GM18873 (cell line): Measurements from ENCODE around the gene PROZ.
"Not testable (repeated sequence)": the region's sequence is repeated elsewhere in the genome, so short reads cannot be mapped to it uniquely, and the experiment has no call there.

Source experiments
- ATAC-seq: cut with Tn5 transposase; IDR thresholded peaks from one replicate; pipeline ENCODE4 v1.9.1; 2021; ENCODE audit warnings: mild to moderate bottlenecking, moderate library complexity, moderate number of reproducible peaks; ENCODE audit not compliant: unreplicated experiment, low FRiP score

PROZ gene

DNA sequence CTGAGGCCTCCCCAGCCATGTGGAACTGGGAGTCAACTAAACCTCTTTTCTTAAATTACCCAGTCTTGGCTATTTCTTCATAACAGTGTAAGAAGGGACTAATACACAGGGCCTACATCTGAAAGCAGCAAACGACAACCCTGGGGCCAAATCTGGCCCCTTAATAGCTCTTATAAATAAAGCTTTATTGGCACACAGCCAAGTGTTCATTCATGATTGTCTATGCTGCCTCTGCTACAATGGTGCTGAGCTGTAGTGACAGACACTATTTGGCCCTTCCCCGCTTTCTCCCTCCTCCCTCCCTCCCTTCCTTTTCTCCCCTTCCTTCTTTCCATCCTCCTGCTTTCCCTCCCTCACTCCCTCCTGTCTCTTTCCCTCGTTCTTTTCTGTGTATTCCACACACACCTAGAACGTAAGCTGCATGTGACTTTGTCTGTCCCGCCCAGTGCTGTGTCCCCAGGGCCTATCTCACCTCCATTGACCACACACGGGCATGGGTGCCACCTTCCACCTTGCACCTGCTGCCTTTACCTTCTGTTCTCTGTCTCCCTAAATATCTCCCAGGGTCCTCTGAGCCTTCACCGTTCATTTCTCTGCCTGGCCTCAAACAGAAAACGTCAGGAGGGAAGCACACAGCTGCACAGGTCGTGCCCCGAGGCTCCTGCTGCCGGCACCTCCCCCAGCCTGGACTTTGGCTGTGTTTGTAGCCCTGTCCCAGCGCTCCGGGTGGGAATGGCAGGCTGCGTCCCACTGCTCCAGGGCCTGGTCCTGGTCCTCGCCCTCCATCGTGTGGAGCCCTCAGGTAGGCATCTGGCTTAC lies at the start of gene PROZ:
TSS of gene PROZ (plus strand) at position 720 of the 819 bp plus-strand sequence. CDS start at position 733, 13 bp downstream.
- no peak for ATAC-seq

GRCh38 chr13:113109151-113110047 lies 49.0 kb upstream of the PROZ start:
- no peak for ATAC-seq

- ATAC-seq: no peak
Observed at GRCh38 chr13:113110048-113110851, 48.2 kb upstream of the PROZ start.

DNA sequence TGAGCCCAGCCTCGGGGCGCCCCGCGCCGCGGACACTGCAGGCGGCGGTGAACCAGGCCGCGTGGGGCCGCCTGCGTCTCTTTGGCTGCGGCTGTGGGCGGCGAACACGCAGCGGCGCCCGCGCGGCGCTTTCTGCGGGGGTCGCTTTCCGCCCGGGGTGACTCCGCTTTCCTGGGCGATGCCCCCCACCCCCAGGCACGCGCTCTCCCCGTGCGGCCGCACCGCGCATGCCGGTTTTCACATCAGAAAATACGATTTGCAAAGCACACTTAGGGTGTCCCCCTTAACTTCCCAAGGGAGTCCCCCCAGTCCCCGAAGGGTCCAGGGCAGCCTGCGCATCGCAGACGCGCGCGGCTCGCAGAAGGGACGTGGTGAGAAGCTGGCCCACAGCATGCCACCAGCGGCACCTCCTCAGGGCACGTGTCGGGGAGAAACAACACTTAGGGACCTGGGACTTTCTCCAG lies 47.6 kb upstream of the PROZ start:
- ATAC-seq: no peak

DNA sequence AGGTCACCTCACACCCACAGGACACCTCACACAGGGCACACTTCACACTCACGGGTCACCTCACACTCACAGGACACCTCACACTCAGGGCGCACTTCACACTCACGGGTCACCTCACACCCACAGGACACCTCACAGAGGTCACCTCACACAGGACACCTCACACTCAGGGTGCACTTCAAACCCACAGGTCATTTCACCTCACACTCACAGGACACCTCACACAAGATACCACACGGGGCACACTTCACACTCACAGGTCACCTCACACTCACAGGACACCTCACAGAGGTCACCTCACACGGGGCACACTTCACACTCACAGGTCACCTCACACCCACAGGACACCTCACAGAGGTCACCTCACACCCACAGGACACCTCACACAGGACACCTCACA lies 46.6 kb upstream of the PROZ start:
- not testable (repeated sequence) for ATAC-seq

GRCh38 chr13:113112475-113112874 lies 46.0 kb upstream of the PROZ start:
- ATAC-seq: not testable (repeated sequence)

- ATAC-seq: no peak
Observed at GRCh38 chr13:113112893-113113845, 45.3 kb upstream of the PROZ start.

DNA sequence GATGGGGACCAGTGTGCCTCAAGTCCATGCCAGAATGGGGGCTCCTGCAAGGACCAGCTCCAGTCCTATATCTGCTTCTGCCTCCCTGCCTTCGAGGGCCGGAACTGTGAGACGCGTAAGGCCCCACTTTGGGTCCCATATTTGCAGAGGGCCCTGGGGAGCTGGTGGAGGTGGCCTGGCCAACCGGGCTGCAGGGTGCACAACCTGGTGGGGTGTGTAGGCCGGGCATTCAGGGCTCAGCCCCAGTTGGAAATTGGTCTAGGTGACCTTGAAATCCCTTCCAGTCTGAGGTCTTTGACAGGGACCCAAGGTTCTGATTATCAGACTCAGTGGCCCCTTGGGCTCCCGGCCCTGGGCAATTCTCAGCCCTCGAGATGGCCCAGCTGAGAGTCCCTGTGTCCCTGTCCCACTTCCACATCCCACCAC lies 44.6 kb upstream of the PROZ start:
- ATAC-seq: no peak

- ATAC-seq: no peak
Observed at GRCh38 chr13:113114511-113115362, 43.7 kb upstream of the PROZ start.

DNA sequence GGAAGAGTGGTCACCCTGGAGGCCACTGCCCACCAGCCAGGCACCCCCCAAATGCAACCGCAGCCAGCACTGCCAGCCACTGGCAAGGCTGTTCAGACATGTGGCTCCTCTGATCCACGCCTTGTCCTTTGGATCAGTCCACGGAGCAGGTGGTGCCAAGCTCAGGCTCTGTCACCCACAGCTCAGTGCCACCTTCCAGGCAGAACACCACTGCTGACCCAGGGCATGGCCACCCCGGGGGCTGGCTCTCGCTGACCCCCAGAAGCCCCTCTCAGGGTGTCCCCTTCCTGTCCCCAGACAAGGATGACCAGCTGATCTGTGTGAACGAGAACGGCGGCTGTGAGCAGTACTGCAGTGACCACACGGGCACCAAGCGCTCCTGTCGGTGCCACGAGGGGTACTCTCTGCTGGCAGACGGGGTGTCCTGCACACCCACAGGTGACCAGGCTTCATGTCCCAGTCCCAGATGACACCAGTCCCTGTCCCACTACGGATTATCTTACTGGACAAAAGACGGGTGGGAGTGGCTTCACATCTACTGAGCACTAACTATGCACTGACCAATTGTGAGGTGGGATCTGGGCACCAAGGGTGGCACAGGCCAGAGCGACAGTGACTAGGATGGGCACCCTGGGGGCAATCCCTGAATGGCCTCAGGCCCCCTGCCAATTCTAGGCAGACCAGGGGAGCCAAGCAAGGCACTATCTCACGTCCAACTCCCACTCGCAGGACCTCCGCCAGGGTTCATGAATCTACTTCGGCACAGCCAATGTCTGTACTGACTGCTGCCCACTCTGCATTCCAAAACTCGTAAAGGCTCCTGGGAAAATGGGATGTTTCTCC lies 42.9 kb upstream of the PROZ start:
- ATAC-seq: no peak

DNA sequence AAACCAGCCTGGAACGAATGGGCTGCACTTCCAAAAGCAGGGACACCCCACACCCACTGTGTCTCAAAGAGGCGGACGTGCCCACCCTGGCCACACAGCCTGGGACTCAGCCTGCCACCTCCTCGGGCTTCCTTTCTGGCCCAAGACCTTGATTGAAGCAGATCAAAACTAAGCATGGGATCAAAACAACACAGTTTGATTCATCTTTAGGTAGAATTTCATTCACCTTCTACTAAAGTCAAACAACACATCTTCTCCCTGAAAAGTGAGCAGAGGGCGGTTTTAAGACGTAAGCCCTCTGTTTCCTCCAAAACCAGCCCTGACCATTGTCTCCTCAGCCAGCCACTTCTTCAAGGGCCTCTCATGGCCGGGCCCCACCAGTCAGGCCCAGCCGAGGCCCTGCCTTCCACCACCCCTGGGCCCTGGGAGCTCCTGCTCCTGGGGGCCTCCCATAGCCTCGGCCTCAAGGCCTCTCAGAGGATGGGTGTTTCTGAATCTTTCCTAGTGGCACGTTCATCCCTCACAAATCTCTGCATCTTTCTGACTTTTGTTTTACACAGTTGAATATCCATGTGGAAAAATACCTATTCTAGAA lies 42.1 kb upstream of the PROZ start:
- ATAC-seq: no peak

DNA sequence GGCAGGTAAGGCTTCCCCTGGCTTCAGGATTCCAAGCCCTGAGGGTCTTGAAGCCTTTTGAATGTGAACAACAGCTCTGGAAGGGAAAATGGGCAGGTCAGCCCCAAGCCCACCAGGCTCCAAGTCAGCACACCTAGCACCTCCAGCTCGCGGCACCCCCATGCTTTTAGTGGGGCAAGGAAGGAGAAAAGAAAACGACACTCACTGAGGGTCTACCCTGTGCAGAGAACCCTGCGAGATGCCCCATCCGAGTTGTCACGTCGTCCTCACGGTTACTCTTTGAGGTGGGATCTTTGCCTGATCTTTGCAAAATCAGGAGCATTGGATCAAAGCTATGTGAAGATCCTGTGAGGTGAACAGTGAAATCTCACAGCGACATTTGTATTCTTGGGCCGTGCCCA lies 41.6 kb upstream of the PROZ start:
- ATAC-seq: no peak

DNA sequence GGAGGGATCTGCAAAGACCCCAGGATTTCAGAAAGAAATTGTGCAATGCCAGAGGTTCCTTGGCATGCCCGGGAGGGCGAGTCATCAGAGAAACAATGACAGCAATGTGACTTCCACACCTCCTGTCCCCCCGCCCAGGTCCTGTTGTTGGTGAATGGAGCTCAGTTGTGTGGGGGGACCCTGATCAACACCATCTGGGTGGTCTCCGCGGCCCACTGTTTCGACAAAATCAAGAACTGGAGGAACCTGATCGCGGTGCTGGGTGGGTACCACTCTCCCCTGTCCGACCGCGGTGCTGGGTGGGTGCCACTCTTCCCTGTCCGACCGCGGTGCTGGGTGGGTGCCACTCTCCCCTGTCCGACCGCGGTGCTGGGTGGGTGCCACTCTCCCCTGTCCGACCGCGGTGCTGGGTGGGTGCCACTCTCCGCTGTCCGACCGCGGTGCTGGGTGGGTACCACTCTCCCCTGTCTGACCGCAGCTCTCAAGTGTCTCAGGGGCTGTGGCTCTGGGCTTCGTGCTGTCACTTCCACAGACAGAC lies 41.0 kb upstream of the PROZ start:
- no peak for ATAC-seq

GRCh38 chr13:113117911-113118260 lies 40.6 kb upstream of the PROZ start:
- ATAC-seq: no peak

GRCh38 chr13:113118261-113119021 lies 40.0 kb upstream of the PROZ start:
- no peak for ATAC-seq

DNA sequence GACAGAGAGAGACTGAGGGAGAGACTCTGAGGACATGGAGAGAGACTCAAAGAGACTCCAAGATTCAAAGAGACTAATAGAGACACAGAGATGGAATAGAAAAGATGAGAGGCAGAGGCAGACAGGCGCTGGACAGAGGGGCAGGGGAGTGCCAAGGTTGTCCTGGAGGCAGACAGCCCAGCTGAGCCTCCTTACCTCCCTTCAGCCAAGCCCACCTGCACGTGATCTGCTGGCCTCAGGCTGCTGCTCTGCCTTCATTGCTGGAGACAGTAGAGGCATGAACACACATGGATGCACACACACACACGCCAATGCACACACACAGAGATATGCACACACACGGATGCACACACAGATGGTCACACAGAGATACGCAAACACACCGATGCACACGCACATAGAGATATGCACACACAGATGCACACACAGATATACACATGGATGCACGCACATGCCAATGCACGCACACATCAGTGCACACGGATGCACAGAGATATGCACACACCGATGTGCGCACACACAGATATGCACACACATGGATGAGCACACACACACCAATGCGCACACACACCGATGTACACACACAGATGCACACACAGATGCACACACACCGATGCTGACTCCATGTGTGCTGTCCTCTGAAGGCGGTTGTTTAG lies 39.2 kb upstream of the PROZ start:
- ATAC-seq: no peak
